WERI-Rb-1 (cell line): Measurements from ENCODE around the gene SEMA4F.

Source experiments
- DNase-seq: peaks from one replicate; pipeline ENCODE4 v3.0.0-alpha.2; 2020
- H3K27ac ChIP-seq: fragments of 250-450 bp; sonication (Bioruptor Pico); 2 replicates; pipeline ENCODE4 v1.5.1; 2020; ENCODE audit warnings: mild to moderate bottlenecking, moderate library complexity
- H3K27me3 ChIP-seq: fragments of 250-450 bp; sonication (Bioruptor Pico); 2 replicates; pipeline ENCODE4 v1.5.1; 2021; ENCODE audit warnings: mild to moderate bottlenecking, low read depth, moderate library complexity; ENCODE audit not compliant: insufficient read depth, severe bottlenecking
- H3K36me3 ChIP-seq: fragments of 250-450 bp; sonication (Bioruptor Pico); 2 replicates; pipeline ENCODE4 v1.5.1; 2020; ENCODE audit warnings: mild to moderate bottlenecking, moderate library complexity
- H3K4me3 ChIP-seq: 2 replicates; pipeline ENCODE4 v1.5.1; 2011; ENCODE audit warnings: low read depth, mild to moderate bottlenecking, control low read depth, low read length
- H3K9me3 ChIP-seq: fragments of 250-450 bp; sonication (Bioruptor Pico); 2 replicates; pipeline ENCODE4 v1.5.1; 2021; ENCODE audit warnings: mild to moderate bottlenecking, moderate library complexity; ENCODE audit not compliant: severe bottlenecking
- CTCF ChIP-seq: IDR thresholded peaks from 2 replicates; pipeline ENCODE4 v1.5.1; 2011; ENCODE audit warnings: low read depth, mild to moderate bottlenecking, control low read depth, inconsistent platforms, low read length

The SEMA4F gene

GRCh38 chr2:74673826-74674528 is 19.9 kb downstream of the SEMA4F start:
- H3K36me3 ChIP-seq = peaks cover 30% of the 10 kb centered on the region
- H3K4me3 ChIP-seq = no peak overlapping the region
- TF ChIP-seq CTCF = no peak
- no peak overlapping the region for H3K27ac ChIP-seq
- no peaks in the 10 kb centered on the region for H3K27me3 ChIP-seq
- no peaks in the 10 kb centered on the region for H3K9me3 ChIP-seq
- DNase-seq = no peak

- H3K36me3 ChIP-seq = peaks cover 37% of the 10 kb centered on the region
- no peak overlapping the region for H3K27ac ChIP-seq
- peak; percentile 53 for DNase-seq
- no peak overlapping the region for H3K4me3 ChIP-seq
- no peaks in the 10 kb centered on the region for H3K27me3 ChIP-seq
- peak; percentile 83 for TF ChIP-seq CTCF
- H3K9me3 ChIP-seq = no peaks in the 10 kb centered on the region
These were observed 21.0 kb downstream of the SEMA4F start for GRCh38 chr2:74675090-74675489.

GRCh38 chr2:74676331-74676730 is 22.3 kb downstream of the SEMA4F start:
- TF ChIP-seq CTCF = no peak
- H3K9me3 ChIP-seq = no peaks in the 10 kb centered on the region

GRCh38 chr2:74679615-74680014 is 25.6 kb downstream of the SEMA4F start:
- Histone ChIP-seq H3K4me3 (no peak overlapping the region), H3K27me3 (no peaks in the 10 kb centered on the region), H3K36me3 (peaks cover 39% of the 10 kb centered on the region), H3K9me3 (no peaks in the 10 kb centered on the region), H3K27ac (no peak overlapping the region)
- TF ChIP-seq CTCF = no peak
- DNase-seq = no peak

More at GRCh38 chr2:74676331-74676730, 22.3 kb downstream of the SEMA4F start:
- Histone ChIP-seq H3K4me3 (no peak overlapping the region), H3K27ac (no peak overlapping the region), H3K27me3 (no peaks in the 10 kb centered on the region), H3K36me3 (peaks cover 39% of the 10 kb centered on the region)
- DNase-seq = no peak

- Histone ChIP-seq H3K4me3 (no peak overlapping the region), H3K36me3 (peaks cover 14% of the 10 kb centered on the region), H3K27me3 (no peaks in the 10 kb centered on the region), H3K9me3 (no peaks in the 10 kb centered on the region), H3K27ac (no peak overlapping the region)
- TF ChIP-seq CTCF = no peak
- no peak for DNase-seq
These were observed 28.5 kb downstream of the SEMA4F start for GRCh38 chr2:74682501-74682900.

GRCh38 chr2:74685408-74685807 is 31.4 kb downstream of the SEMA4F start:
- H3K27me3 ChIP-seq = no peaks in the 10 kb centered on the region
- no peak overlapping the region for H3K4me3 ChIP-seq
- no peak overlapping the region for H3K27ac ChIP-seq
- no peak for TF ChIP-seq CTCF
- no peaks in the 10 kb centered on the region for H3K36me3 ChIP-seq
- no peaks in the 10 kb centered on the region for H3K9me3 ChIP-seq
- DNase-seq = no peak
